Cardiac septum (tissue), 1 donor: ENCODE measurements around the gene BTAF1. TPM values are rescaled to one million over a fixed set of nuclear protein-coding genes. Genes with fewer than 3 reads are reported as not detected.

Experiments used
- DNase-seq: peaks from one replicate; pipeline ENCODE4 v3.0.0-alpha.2; 2020; ENCODE audit warnings: low spot score
- intact Hi-C: fragments of 100-400 bp; cut with DNase I; formaldehyde crosslinking; loops from one replicate; pipeline ENCODE4 v1.14.0; 2022
- total RNA-seq: library from RNA; stranded (reverse); fragmentation: NEBNext Ultra II Directional; extraction: Animal tissue kit (Norgen Biotek cat#: 25700); gene quantifications from one replicate; pipeline ENCODE4 v1.2.1, GENCODE V29; 2021
- donor health status: DM: no; HTN: no; CAD: no.

BTAF1 gene
- total RNA-seq, 1 donor from 2014 or later = 15.9 TPM

DNA sequence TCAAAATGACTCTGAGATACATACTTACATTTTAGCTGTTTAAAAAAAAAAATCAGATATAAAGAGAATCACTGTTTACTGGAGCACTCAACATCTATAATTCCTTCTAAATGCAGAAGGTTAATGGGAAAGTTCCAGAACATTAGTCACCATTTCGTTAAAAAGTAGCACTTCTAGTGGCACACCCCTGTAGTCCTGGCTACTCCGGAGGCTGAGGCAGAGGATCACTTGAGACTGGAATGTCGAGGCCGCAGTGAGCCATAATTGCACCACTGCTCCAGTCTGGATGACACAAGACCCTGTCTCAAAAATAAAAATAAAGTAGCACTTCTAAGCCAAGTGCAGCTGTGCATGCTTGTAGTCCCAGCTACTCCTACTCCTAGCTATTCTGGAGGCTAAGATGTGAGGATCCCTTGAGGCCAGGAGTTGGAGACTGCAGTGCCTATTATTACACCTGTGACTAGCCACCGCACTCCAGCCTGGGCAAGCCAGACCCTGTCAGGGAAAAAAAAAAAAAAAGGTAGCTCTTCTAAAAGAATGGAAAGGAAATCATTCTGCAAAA is 16.5 kb upstream of the BTAF1 start:
- intact Hi-C loops = loop anchor here (5.0 kb wide), 2 partner anchors 110 to 500 kb away; partner anchors contain the start of gene TNKS2
- no peak for DNase-seq

DNA sequence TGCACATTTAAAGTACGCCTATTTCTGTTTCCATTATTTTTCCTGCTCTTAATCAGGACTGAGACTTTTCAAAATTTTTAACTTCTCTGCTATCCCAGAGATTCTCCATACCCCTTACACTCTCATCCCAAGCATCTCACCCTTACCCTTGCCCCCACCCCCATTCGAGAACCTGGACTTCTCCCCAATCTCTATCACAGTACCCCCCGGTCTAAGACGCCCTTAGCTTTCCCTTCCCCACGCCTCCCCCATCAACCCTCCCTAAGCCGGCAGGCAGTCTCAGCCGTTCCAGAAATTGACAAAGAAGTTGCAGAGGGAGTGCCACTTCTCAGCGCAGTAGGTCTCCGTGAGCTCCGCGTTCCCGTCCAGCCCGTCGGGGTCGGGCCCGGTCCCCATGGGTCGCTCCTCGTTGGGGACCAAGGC is 15.6 kb upstream of the BTAF1 start:
- intact Hi-C loops = loop anchor here (5.0 kb wide), 2 partner anchors 111 to 501 kb away; partner anchors contain the start of gene TNKS2
- no peak for DNase-seq

DNA sequence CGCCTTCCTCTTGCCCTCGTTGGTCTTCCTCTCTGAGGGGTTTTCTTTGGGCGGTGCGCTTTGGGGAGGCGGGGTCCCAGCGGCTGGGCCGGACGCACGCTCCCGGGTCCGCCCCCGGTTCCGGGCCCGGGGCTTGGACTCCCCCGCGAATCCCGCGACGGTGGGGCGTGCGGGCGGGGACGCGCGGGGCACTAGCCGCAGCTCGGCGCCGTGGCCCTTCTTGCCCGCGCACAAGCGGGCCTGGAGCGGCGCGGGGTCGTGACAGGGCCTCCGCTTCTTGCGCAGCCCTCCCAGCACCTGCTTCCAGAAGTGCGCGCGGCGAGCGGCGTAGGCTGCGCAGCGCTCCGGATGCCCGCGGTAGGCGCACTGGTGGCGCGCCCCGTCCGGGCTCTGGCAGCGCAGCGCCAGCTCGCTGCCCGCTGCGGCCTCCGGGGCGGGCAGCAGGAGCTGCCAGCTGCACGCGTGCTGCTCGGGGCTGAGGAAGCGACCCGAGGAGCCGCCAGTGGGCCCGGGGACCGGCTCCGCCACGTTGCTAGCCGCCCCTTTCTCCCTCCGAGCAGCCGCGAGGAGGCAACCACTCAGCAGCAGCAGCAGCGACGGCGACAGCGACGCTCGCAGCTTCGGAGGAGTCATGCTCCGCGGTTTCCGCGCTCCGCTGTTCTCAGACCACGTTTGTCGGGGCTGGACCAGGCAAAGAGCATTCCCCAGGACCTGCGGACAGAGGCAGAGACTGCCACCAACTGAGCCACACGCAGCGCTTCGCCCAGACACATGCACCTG is 15.0 kb upstream of the BTAF1 start:
- intact Hi-C loops = loop anchor here (5.0 kb wide), 2 partner anchors 111 to 501 kb away; partner anchors contain the start of gene TNKS2
- peak; percentile 88 for DNase-seq

DNA sequence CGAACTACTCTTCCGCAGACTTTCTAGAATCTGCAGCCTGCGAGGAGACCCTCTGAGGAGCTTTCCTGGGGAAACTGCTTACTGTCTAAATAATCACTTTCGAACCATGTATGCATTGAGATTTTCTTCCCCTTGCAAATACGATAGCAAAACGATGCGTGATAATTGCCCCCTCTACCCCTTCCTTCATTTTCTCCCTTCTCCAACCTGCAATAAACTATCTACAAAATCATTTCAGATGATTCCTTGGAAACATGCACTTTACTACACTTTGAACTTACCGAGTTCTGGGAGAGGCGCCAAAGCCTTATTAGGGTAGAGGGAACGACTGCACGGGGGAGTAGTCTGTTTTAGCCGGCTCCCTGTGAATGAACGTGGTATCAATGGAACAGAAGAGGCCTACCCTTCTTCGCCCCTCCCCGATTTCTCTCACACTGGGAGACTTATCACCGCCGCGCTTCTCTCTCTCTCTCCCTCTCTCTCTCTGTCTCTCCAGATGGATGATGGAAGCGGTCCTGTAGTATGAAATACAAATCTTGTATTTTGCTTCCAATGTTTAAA is 14.4 kb upstream of the BTAF1 start, which contains the start of gene FGFBP3:
FGFBP3 (minus strand) TSS at position 370 of the 561 bp plus-strand sequence. CDS start 517 bp downstream, outside the sequence.
- intact Hi-C loops = loop anchor here (5.0 kb wide), 2 partner anchors 112 to 502 kb away; partner anchors contain the start of gene TNKS2
- DNase-seq = no peak

DNA sequence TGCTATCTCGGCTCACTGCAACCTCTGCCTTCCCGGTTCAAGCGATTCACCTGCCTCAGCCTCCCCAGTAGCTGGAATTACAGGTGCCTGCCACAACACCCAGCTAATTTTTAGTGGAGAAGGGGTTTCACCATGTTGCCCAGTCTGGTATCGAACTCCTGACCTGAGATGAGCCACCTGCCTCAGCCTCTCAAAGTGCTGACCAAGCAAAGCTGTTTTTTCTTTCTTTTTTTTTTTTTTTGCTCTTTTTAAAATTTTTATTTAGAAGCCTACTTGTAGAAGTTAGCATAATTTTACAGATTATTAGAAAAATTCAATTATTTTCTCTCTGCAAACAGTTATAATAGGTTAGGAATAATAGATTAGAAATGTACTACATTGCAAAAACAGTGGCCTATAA is 13.1 kb upstream of the BTAF1 start:
- intact Hi-C loops = no loop called here

DNA sequence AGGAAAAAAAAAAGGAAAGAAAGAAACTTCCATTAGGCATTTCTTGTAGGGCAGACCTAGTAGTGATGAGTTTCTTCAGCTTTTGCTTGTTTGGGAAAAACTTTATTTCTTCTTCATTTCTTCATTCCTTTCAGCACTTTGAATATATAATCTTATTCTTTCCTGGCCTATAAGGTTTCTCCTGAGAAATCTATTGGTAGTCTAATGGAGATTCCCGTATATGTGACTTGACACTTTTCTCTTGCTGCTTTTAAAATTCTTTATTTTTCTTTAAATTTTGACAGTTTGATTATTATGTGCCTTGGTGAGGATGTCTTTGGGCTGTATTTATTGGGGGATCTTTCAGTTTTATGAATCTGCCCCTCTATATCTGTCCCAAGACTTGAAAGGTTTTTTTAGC is 3.9 kb upstream of the BTAF1 start:
- DNase-seq = no peak
- intact Hi-C loops = loop anchor here (5.0 kb wide), 1 partner anchor 122 kb away; the partner anchor contains the start of gene TNKS2

More for the DNA sequence above, 13.1 kb upstream of the BTAF1 start:
- no peak for DNase-seq

DNA sequence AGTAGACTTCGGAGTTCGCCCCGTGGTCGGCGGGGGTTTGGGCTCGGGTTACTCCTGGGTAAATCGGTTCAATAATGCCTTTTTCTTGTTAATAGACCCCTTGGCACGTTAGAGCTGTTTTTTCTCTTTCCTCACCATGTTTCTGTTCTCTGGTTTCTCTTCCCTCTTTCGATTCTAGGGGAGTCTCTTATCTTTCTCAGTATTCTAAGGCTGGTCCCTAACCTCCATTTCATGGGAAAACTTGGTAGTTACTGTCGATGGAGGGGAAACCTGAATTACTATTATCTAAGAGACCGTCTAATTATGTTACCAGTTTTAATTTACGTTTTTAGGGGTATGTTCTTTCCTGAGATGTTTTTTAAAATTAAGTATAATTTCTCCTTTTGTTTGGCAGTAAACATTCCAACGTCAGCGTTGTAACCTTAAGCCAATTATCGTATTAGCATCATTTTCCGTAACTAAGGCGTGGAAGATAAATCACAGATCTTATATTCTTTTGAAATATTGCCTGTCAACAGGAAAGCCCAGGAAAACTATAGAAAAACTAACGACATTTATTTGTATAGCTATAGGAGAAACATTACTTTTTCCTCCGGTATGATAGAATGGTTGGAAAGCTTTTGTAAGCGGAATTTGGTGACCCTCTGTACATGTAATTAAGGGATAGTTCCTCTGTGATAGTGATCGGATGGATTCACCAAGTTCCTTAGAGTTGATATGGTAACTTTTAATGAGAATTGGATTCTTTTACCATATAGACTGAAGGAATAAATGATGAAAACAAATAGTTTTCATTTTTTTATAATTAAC is 847 bp downstream of the BTAF1 start:
- DNase-seq = no peak
- intact Hi-C loops = loop anchor here (5.0 kb wide), 1 partner anchor 127 kb away; the partner anchor contains the start of gene TNKS2

DNA sequence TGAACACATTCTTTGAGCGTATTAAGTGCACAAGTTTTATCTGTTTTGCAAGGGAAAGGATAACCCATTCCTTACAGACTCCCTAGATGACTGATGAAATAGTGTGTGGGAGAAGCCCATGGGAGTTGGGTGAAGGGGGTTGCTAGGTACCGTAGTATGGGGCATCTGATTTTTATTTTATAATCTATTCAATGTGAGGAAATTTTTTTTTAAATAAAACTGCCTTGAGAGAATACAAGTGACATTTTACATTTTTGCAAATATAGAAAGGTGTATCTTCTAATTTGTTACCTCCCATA is 1.4 kb downstream of the BTAF1 start:
- intact Hi-C loops = no loop called here
- no peak for DNase-seq

DNA sequence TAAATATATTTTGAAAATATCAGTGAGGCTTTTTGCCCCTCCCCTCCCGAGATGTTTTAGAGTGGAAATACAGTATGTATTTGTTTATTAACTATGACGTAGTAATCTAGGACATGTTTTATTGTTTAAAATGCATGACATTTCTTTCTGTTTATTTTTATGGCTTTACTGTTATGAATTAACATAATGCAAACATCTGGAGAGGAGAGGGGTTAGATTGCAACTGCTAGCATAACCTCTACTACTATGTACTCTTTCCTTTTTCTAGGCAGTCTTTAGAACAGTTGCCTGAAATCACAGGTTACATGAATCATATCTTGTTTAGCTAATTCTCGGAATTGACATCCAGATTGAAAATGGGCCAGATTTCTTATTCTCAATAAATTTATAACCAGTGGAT is 7.4 kb downstream of the BTAF1 start:
- DNase-seq = no peak
- intact Hi-C loops = no loop called here

DNA sequence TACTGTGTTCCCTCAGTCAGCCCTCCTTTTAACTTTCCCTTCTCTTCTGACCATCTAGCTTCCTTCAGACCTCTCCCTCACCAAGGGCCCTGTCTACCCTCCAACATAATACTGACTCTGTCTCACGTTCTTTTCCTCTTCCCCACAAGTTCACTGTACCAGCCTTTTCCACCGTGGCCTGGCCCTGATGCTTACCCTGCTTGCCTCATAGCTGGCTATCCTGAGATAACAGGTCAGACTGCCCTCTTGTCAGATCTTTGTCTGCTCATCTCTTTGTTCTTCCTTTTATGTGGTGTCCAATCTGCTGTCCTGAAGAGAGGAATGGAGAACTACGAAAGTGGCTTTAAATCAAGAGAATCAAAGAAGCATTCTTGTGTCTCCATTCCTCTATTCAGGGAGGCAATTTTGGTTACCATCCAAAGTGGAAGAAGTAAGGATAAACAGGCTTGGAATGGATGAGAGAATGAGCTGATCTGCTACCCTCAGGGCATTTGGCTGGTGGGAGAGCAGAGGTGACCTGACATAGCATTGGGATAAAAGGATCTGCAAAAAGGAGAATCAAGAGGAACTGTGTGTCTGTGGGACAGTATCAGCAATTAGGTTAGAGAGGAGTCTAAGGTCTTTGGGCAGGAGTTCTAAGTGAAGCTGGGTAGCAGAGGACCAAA is 8.1 kb downstream of the BTAF1 start:
- intact Hi-C loops = no loop called here
- no peak for DNase-seq

DNA sequence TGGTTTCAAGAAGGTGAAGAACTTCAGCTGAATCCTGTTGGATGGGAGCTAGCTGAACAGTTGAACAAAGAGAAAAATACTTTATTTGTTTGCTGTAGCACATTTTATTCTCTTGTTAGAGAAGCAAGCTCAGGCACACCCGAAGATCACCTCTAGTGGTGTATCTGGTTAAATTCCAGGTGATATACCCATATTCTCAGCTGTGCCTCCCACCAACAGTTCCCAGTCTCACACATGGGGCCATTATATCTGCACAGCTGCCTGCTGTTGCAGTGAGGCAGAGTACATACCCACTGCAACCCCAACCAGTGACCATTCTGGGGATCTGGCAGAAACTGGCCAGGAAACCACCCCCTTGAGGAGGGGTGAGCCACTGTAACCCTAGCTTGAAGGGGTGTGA is 9.2 kb downstream of the BTAF1 start:
- no peak for DNase-seq
- intact Hi-C loops = no loop called here

DNA sequence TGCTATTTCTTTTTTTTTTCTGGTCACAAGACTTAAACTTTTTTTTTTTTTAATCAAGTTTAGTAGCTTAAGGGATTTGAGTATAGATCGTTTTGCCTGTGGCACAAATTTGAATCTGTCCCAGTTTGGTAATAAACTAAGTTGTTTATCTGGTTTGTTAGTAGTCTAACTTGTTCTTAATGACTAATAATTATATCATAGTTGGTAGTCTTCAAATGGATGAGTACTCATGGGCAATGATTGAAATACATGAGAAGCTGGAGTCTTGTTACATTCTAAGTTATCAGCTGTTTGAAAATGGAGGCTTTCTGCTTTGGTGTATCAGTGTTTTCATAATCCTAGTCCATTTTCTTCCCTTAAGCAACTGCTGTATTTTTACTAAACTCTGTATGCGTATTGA is 12.3 kb downstream of the BTAF1 start:
- DNase-seq = no peak
- intact Hi-C loops = no loop called here

DNA sequence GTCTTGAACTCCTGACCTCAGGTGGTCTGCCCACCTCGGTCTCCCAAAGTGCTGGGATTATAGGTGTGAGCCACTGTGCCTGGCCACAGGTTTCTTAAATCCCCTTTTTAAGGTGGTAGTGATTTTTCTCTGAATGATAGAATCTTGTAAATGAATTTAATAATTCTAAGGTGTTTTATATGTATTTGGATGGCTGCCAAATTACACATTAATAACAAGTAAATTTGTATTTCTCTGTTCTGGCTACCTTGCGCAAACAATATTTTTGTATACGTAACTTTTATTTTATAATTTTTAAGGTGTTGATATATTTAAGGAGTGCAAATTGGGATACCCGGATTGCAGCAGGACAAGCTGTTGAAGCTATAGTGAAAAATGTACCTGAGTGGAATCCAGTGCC is 16.1 kb downstream of the BTAF1 start:
- no peak for DNase-seq
- intact Hi-C loops = no loop called here

DNA sequence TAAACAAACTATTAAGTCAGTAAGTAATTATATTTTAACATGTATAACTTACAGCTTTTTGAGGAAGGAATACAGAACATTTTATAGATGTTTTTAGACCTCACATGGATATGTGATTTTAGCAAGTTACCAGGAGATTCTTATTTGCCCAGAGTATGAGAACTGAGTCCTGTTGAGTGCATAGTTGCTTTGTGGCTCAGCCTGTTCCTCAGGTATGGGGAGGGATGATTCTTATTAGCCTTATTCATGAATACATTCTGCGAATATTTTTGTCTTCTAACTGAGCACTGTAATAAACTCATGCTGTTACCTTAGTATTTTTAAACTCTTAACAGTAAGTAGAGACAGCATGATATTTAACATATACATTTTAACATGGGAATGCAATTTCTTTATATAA is 17.9 kb downstream of the BTAF1 start:
- intact Hi-C loops = no loop called here
- no peak for DNase-seq

DNA sequence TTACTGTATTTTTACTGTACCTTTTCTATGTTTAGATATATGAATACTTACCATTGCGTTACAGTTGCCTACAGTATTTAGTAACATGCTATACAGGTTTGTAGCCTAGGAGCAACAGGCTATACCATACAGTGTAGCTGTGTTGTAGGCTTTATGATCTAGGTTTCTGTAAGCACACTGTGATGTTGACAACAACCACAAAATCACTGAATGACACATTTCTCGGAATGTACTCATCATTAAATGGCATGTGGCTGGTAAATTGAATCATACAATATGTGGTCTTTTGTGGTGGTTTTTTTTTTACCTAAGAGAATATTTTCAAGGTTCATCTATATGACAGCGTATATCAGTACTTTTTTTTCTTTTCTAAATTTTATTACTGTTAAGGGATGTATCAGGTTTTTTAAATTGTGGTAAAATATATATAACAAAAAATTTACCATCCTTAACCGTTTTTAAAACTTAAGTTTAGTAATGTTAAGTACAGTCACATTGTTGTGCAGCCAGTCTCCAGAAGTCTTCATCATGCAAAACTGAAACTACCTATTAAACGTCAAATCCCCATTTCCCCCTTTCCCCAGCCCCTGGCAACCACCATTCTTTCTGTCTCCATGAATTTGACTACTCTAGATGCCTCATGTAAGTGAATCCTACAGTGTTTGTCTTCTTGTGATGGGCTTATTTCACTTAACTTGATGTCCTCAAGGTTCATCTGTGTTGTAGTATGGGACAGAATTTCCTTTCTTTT is 21.5 kb downstream of the BTAF1 start:
- intact Hi-C loops = no loop called here
- no peak for DNase-seq

DNA sequence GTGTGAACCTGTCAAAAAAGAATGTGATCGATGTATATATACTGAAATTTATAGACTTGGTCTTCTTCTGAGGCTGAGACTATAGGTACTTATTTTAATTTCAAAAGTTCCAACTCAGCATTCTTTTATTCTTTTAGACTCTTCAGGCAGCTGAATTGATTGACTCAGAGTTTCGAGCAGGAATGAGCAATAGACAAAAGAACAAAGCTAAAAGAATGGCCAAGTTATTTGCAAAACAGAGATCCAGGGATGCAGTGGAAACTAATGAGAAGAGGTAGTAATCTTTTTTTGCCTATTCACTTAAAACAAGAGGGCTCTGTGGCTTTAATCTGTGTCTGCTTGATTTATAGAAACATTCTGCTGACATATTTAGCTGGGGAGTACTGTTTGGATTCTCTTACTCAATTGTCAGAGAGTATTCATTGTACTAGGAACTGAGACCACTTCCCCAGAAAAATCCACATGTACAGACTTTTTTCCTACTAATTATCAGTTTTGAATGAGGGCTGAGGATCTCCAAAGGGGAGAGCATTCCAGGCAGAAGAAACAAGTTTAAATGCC is 30.1 kb downstream of the BTAF1 start:
- intact Hi-C loops = no loop called here
- no peak for DNase-seq

DNA sequence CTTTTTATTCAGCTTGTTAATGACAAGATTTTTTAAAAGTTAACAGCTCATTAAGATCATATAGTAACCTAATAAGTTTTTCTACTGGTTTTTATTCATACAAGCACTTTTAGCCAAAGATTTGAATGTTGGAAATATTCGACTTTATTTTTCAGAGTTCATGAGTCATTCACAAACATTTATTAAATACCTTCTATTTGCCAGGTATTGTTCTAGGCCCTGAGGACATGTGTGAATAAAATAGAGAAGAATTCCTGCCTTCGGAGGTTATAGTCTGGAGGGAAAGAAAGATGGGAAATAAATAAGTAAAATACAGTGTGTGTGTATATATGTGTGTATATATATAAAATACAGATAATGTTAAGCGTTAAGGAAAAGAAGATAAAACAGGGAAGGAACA is 31.5 kb downstream of the BTAF1 start:
- intact Hi-C loops = no loop called here
- no peak for DNase-seq

DNA sequence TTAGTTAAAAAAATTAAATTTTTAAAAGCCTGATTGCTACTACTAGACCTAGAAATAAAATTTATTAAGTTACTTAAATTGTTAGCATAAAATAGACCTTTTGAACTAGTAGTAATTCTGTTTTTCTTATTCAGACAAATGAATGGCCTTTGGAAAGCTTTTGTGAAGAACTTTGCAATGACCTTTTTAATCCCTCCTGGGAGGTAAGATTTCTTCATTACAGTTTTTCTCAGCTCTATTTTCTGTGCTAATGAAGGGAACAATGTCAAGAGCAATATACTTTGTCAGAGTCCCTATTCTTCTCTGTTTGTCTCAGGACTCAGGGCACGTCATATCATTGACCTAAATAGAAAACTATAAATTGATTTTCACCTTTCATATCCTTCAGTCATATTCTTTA is 33.5 kb downstream of the BTAF1 start:
- DNase-seq = no peak
- intact Hi-C loops = no loop called here
